Endodermal cell (in vitro differentiated cells): ENCODE results near the gene OBSCN. TPM values are rescaled to one million over a fixed set of nuclear protein-coding genes. Genes with fewer than 3 reads are reported as not detected.

Experiments used
- DNase-seq: peaks from one replicate; pipeline ENCODE4 v3.0.0-alpha.2; 2017
- H3K27ac ChIP-seq: 2 replicates; pipeline ENCODE4 v1.5.1; 2013; ENCODE audit warnings: mild to moderate bottlenecking, low read depth, low read length, moderate library complexity
- H3K27me3 ChIP-seq: 2 replicates; pipeline ENCODE4 v1.6.1; 2013; ENCODE audit warnings: mild to moderate bottlenecking, low read length, moderate library complexity; ENCODE audit not compliant: insufficient read depth, control insufficient read depth, poor library complexity, severe bottlenecking
- H3K36me3 ChIP-seq: 2 replicates; pipeline ENCODE4 v1.7.0; 2013; ENCODE audit warnings: mild to moderate bottlenecking, low read length, moderate library complexity; ENCODE audit not compliant: control insufficient read depth, insufficient read depth
- H3K4me1 ChIP-seq: one replicate; pipeline ENCODE4 v1.7.0; 2013; ENCODE audit warnings: low read length; ENCODE audit not compliant: control insufficient read depth, insufficient read depth
- H3K4me3 ChIP-seq: 2 replicates; pipeline ENCODE4 v1.5.1; 2013; ENCODE audit warnings: mild to moderate bottlenecking, low read length, moderate library complexity
- H3K9ac ChIP-seq: 2 replicates; pipeline ENCODE4 v1.6.1; 2013; ENCODE audit warnings: mild to moderate bottlenecking, low read length, moderate library complexity; ENCODE audit not compliant: poor library complexity, severe bottlenecking; ENCODE audit errors: extremely low read depth
- H3K9me3 ChIP-seq: 2 replicates; pipeline ENCODE4 v1.6.1; 2013; ENCODE audit warnings: mild to moderate bottlenecking, low read length, moderate library complexity; ENCODE audit not compliant: control insufficient read depth
- H3K27ac Mint-ChIP-seq: 2 replicates; pipeline ENCODE4 v1.8.0; 2020; ENCODE audit warnings: mixed read lengths
- H3K27me3 Mint-ChIP-seq: 2 replicates; pipeline ENCODE4 v1.8.0; 2021; ENCODE audit warnings: mild to moderate bottlenecking, mixed read lengths; ENCODE audit not compliant: insufficient read depth
- H3K36me3 Mint-ChIP-seq: 2 replicates; pipeline ENCODE4 v1.8.0; 2020; ENCODE audit warnings: low read depth, mixed read lengths
- H3K4me1 Mint-ChIP-seq: 2 replicates; pipeline ENCODE4 v1.8.0; 2020; ENCODE audit warnings: mixed read lengths
- H3K4me3 Mint-ChIP-seq: 2 replicates; pipeline ENCODE4 v1.8.0; 2020; ENCODE audit warnings: mild to moderate bottlenecking, moderate library complexity, mixed read lengths
- H3K9me3 Mint-ChIP-seq: 2 replicates; pipeline ENCODE4 v1.8.0; 2020; ENCODE audit warnings: mild to moderate bottlenecking, mixed read lengths
- CTCF ChIP-seq: fragments of 200-600 bp; sonication (generic); conservative IDR thresholded peaks from 2 replicates; pipeline ENCODE4 v1.5.0; 2021; ENCODE audit warnings: antibody characterized with exemption, mild to moderate bottlenecking
- WGBS, 2 experiments: methylation state at CpG; one replicate each; pipeline versions ENCODE4 v1.1.5 to v1.1.7; 2013; ENCODE audit warnings: missing lambda C conversion rate in 2 of 2, mixed read lengths in 1 of 2; ENCODE audit not compliant: insufficient coverage in 1 of 2, insufficient read length in 1 of 2; 5-methylcytosine and 5-hydroxymethylcytosine counted together
- total RNA-seq, 2 donors: library from RNA; stranded (reverse); fragmentation: NEBNext Ultra II Directional in 1 of 2; extraction: Animal tissue kit (Norgen Biotek cat#: 25700) in 1 of 2; gene quantifications; 2 replicates in 1 of 2; 3 replicates in 1 of 2; pipeline ENCODE4 v1.2.1, GENCODE V29; 2021

Gene OBSCN
- total RNA-seq, 2 donors from 2014 or later = 53.7 to 68.9 TPM

GRCh38 chr1:228287541-228288425, 79.9 kb downstream of the OBSCN start:
- Mint-ChIP-seq H3K4me3 (no peak overlapping the region), H3K27ac (no peak overlapping the region), H3K27me3 (no peaks in the 10 kb centered on the region), H3K36me3 (peaks cover 49% of the 10 kb centered on the region), H3K4me1 (no peaks in the 10 kb centered on the region), H3K9me3 (no peaks in the 10 kb centered on the region)
- 94 to 98% methylated on average over 23 to 32 of the region's 32 CpGs for WGBS, 2 experiments
- Histone ChIP-seq H3K4me1 (no peaks in the 10 kb centered on the region), H3K4me3 (no peak overlapping the region), H3K36me3 (peaks cover 8% of the 10 kb centered on the region), H3K27ac (no peak overlapping the region), H3K27me3 (no peaks in the 10 kb centered on the region), H3K9ac (no peak overlapping the region), H3K9me3 (no peaks in the 10 kb centered on the region)
- TF ChIP-seq CTCF = no peak
- peak; percentile 28 for DNase-seq

GRCh38 chr1:228288536-228289238, 80.8 kb downstream of the OBSCN start:
- WGBS, 2 experiments = 93 to 95% methylated on average over 14 to 18 of the region's 18 CpGs
- DNase-seq = no peak
- H3K9ac ChIP-seq = no peak overlapping the region
- no peaks in the 10 kb centered on the region for H3K27me3 ChIP-seq
- H3K4me1 ChIP-seq = no peaks in the 10 kb centered on the region
- peaks cover 8% of the 10 kb centered on the region for H3K36me3 ChIP-seq
- Mint-ChIP-seq H3K4me3 (no peak overlapping the region), H3K9me3 (no peaks in the 10 kb centered on the region), H3K27ac (peak overlapping the region; percentile 6), H3K27me3 (no peaks in the 10 kb centered on the region), H3K4me1 (no peaks in the 10 kb centered on the region), H3K36me3 (peaks cover 55% of the 10 kb centered on the region)
- H3K4me3 ChIP-seq = no peak overlapping the region
- no peak overlapping the region for H3K27ac ChIP-seq
- no peaks in the 10 kb centered on the region for H3K9me3 ChIP-seq
- no peak for TF ChIP-seq CTCF

- TF ChIP-seq CTCF = no peak
- Mint-ChIP-seq H3K4me3 (no peak overlapping the region), H3K9me3 (peaks cover 4% of the 10 kb centered on the region), H3K4me1 (no peaks in the 10 kb centered on the region), H3K36me3 (peaks cover 55% of the 10 kb centered on the region), H3K27me3 (no peaks in the 10 kb centered on the region), H3K27ac (no peak overlapping the region)
- no peaks in the 10 kb centered on the region for H3K4me1 ChIP-seq
- H3K36me3 ChIP-seq = peaks cover 7% of the 10 kb centered on the region
- 92 to 100% methylated on average over 11 to 12 of the region's 12 CpGs for WGBS, 2 experiments
- no peak overlapping the region for H3K9ac ChIP-seq
- no peaks in the 10 kb centered on the region for H3K27me3 ChIP-seq
- DNase-seq = no peak
- no peaks in the 10 kb centered on the region for H3K9me3 ChIP-seq
- no peak overlapping the region for H3K27ac ChIP-seq
- no peak overlapping the region for H3K4me3 ChIP-seq
Observed at GRCh38 chr1:228289239-228289849, 81.5 kb downstream of the OBSCN start.
